Glutamatergic neuron (in vitro differentiated cells): Measurements from ENCODE around the gene UCN. TPM values are rescaled to one million over a fixed set of nuclear protein-coding genes. Genes with fewer than 3 reads are reported as not detected.

ENCODE experiments used
- DNase-seq: peaks from one replicate; pipeline ENCODE4 v3.0.0; 2022
- H3K27ac Mint-ChIP-seq: one replicate; pipeline ENCODE4 v1.8.0; 2020; ENCODE audit warnings: mild to moderate bottlenecking, mixed read lengths, inconsistent platforms; ENCODE audit not compliant: unreplicated experiment
- H3K27me3 Mint-ChIP-seq: one replicate; pipeline ENCODE4 v1.8.0; 2020; ENCODE audit warnings: mild to moderate bottlenecking, moderate library complexity, mixed read lengths, inconsistent platforms; ENCODE audit not compliant: unreplicated experiment
- H3K36me3 Mint-ChIP-seq: one replicate; pipeline ENCODE4 v1.8.0; 2020; ENCODE audit warnings: mild to moderate bottlenecking, mixed read lengths, inconsistent platforms; ENCODE audit not compliant: unreplicated experiment
- H3K4me1 Mint-ChIP-seq: one replicate; pipeline ENCODE4 v1.8.0; 2020; ENCODE audit warnings: mild to moderate bottlenecking, low read depth, mixed read lengths, inconsistent platforms; ENCODE audit not compliant: unreplicated experiment
- H3K4me3 Mint-ChIP-seq: one replicate; pipeline ENCODE4 v1.8.0; 2020; ENCODE audit warnings: mild to moderate bottlenecking, mixed read lengths, inconsistent platforms; ENCODE audit not compliant: unreplicated experiment
- H3K9me3 Mint-ChIP-seq: one replicate; pipeline ENCODE4 v1.8.0; 2020; ENCODE audit warnings: mild to moderate bottlenecking, moderate library complexity, mixed read lengths, inconsistent platforms; ENCODE audit not compliant: unreplicated experiment
- total RNA-seq: library from RNA; stranded (reverse); fragmentation: NEBNext Ultra II Directional; extraction: Animal tissue kit (Norgen Biotek cat#: 25700); gene quantifications from one replicate; pipeline ENCODE4 v1.2.1, GENCODE V29; 2021; ENCODE audit not compliant: unreplicated experiment
- TF ChIP-seq, protein P1 (sequence below): fragments of 200-600 bp; sonication (generic); IDR thresholded peaks from one replicate; pipeline ENCODE4 v1.5.0; 2021; ENCODE audit not compliant: partially characterized antibody, unreplicated experiment

Gene UCN
- total RNA-seq, 1 donor from 2014 or later = 1.9 TPM

DNA sequence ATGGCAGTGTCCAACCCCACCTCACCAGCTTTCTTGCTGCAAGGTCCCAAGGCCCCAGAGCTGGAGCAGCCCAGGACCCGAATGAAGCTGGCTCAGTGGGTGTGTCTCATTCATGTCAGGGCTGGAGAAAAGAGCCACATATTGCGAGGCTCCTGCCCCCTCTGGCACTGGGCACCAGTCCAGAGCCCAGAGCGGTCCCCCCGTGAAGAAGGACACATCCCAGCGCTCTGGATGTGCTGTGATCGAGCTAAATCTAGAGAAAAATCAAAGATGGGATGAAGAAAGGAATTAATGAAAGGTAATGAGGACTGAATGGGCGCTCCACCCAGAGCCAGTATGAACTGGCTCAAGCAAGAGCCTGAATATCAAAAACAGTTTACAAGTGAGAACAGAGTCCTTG lies 27.9 kb upstream of the UCN start:
- Mint-ChIP-seq H3K27ac (no peak overlapping the region), H3K36me3 (no peaks in the 10 kb centered on the region)

DNA sequence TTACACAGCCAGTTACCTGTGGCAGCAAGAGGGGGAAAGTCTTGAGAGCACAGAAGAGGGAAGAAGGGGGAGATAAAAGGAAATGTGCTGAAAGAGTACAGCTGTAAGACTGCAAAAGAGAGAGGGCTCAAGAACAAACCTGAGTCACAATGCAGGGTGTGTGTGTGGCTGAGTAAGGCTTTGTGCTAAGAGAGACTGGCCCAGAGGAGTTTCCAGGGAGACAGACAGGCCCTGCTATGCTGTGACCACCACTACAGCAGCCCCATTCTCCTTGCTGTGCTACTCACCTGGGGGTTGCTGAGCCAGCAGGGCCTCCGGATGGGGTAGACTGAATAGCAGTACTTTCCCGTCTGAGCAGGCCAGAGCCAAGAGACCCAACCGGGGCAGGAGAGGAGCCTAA lies 27.1 kb upstream of the UCN start:
- no peaks in the 10 kb centered on the region for H3K36me3 Mint-ChIP-seq

More for the DNA sequence above, 27.9 kb upstream of the UCN start:
- Mint-ChIP-seq H3K4me3 (no peak overlapping the region), H3K27me3 (no peaks in the 10 kb centered on the region), H3K4me1 (no peaks in the 10 kb centered on the region), H3K9me3 (peaks cover 2% of the 10 kb centered on the region)
- TF ChIP-seq, protein P1, sequence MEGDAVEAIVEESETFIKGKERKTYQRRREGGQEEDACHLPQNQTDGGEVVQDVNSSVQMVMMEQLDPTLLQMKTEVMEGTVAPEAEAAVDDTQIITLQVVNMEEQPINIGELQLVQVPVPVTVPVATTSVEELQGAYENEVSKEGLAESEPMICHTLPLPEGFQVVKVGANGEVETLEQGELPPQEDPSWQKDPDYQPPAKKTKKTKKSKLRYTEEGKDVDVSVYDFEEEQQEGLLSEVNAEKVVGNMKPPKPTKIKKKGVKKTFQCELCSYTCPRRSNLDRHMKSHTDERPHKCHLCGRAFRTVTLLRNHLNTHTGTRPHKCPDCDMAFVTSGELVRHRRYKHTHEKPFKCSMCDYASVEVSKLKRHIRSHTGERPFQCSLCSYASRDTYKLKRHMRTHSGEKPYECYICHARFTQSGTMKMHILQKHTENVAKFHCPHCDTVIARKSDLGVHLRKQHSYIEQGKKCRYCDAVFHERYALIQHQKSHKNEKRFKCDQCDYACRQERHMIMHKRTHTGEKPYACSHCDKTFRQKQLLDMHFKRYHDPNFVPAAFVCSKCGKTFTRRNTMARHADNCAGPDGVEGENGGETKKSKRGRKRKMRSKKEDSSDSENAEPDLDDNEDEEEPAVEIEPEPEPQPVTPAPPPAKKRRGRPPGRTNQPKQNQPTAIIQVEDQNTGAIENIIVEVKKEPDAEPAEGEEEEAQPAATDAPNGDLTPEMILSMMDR = no peak
- no peak for DNase-seq

DNA sequence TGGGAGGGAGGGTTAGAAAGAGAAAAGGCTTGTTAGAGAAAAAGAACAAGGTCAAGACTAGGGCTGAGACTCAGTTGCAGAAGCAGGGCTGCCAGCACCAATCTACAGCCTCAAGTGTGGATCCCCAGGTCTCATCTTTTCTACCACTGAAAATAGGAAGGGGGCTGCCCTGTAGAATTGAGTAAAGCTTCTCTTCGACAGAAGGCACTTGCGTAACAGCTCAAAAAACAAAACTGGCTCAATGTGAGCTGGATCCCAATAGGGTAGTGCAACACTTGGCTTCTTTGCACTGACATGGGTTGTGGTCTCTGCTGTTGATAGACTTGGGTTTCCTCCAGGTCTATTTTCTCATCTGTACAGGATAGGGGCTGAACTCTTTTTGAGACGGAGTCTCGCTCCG lies 16.5 kb upstream of the UCN start:
- peaks cover 1% of the 10 kb centered on the region for H3K9me3 Mint-ChIP-seq
- H3K36me3 Mint-ChIP-seq = peaks cover 6% of the 10 kb centered on the region
- H3K4me3 Mint-ChIP-seq = peak overlapping the region; percentile 12
- DNase-seq = no peak
- no peaks in the 10 kb centered on the region for H3K4me1 Mint-ChIP-seq
- H3K27ac Mint-ChIP-seq = no peak overlapping the region
- TF ChIP-seq, protein P1 = no peak
- peaks cover 2% of the 10 kb centered on the region for H3K27me3 Mint-ChIP-seq

More for the DNA sequence above, 27.1 kb upstream of the UCN start:
- Mint-ChIP-seq H3K27ac (no peak overlapping the region), H3K27me3 (no peaks in the 10 kb centered on the region), H3K4me3 (no peak overlapping the region), H3K9me3 (peaks cover 2% of the 10 kb centered on the region), H3K4me1 (no peaks in the 10 kb centered on the region)
- DNase-seq = no peak
- TF ChIP-seq, protein P1 = no peak

DNA sequence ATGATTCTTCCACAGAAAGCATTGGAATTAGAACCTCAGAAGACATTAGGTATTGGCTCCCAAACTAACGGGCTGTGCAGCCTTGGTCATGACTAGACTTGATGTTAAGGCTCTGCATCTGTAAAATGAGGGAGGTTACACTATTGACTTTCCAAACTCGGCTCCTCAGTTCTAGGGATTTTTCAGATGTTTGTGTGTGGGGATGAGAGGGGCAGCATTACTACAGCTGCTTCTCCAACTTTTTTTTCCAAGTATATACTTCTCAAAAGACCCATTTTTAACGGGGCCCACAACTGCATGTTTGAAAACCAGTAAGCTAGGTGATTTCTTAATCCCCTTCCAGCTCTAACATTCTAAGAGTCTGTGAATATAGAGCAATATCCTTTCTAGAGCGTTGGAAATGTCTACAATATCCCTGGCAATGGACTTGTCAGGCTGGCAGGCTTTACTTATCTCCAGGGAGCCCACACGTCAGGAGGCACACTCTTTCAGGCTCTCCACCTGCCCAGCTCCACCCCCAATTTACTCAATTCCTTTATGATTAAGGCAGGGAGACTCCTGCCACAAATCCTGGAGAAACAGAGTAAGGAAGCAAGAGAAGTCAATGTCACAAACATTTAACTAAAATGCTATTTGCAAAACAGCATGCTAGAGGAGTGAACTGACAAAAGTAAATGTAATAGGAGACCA lies 15.5 kb upstream of the UCN start:
- peaks cover 2% of the 10 kb centered on the region for H3K27me3 Mint-ChIP-seq
- H3K4me1 Mint-ChIP-seq = no peaks in the 10 kb centered on the region
- H3K9me3 Mint-ChIP-seq = peaks cover 1% of the 10 kb centered on the region
- peak overlapping the region; percentile 100 for H3K4me3 Mint-ChIP-seq
- TF ChIP-seq, protein P1 = no peak
- H3K27ac Mint-ChIP-seq = peak overlapping the region; percentile 100
- H3K36me3 Mint-ChIP-seq = peaks cover 6% of the 10 kb centered on the region
- DNase-seq = no peak

DNA sequence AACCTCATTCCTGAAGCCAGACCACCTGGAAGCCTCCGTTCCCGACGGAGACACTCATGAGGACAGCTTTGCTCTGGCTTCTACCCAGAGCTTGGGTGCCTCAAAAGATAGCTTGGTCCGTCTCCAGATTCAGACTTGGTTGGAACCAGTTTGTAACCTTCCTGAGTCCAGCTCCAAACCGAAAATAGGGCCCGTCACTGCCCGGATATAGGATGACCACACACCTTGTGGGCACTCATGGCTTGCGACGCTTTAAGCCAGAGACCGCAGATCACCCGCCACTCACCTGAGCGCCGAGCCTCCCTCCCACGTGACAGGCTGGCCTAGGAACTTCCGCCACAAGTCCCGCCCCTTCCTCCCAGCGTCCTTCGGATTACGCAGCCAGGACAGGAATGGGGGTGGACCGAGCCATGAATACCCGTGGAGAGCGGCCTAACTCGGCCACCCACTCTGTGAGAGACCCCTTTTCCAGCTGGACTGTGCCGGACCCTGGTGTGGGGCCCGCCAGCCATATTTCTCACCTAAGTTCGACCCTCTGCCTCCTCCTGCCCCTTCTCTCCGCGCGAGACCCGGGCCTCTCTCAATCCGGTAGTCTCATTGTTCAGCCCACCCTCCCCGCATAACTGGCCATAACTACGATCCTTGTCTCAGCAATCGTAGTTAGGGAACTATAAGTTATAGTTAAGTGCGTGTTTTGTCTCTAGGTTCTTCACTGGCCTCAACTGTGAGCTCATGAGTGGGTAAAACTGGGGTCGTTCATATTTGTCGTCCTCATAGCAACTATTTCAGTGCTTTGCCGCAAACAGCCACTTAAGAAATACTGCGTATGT lies 14.7 kb upstream of the UCN start, which contains the start of gene MPV17:
Gene MPV17, minus strand, starts transcription at position 332 of the 830 bp plus-strand sequence. CDS start 580 bp downstream, outside the sequence.
- peak within 1 kb of the TSS; percentile 100 for H3K4me3 Mint-ChIP-seq
- no peaks in the 10 kb centered on the region for H3K4me1 Mint-ChIP-seq
- peak; percentile 89 for DNase-seq
- peaks cover 1% of the 10 kb centered on the region for H3K9me3 Mint-ChIP-seq
- peak within 1 kb of the TSS; percentile 100 for H3K27ac Mint-ChIP-seq
- peaks cover 2% of the 10 kb centered on the region for H3K27me3 Mint-ChIP-seq
- peaks cover 6% of the 10 kb centered on the region for H3K36me3 Mint-ChIP-seq
- TF ChIP-seq, protein P1 = no peak
